GM12864 (cell line): ENCODE results near the gene RNF222.
A peak's percentile ranks its signal among the peaks of the same experiment; 100 is the strongest.

Experiments
- DNase-seq: peaks from one replicate; pipeline ENCODE4 v3.0.0-alpha.2; 2011; ENCODE audit warnings: low read depth
- H3K4me3 ChIP-seq: 2 replicates; pipeline ENCODE4 v1.5.1; 2011; ENCODE audit warnings: mild to moderate bottlenecking, low read depth, low read length, control low read depth
- TF ChIP-seq, protein P1 (sequence below): IDR thresholded peaks from 2 replicates; pipeline ENCODE4 v1.5.1; 2011; ENCODE audit warnings: low read depth, mild to moderate bottlenecking, moderate library complexity, low read length, control low read depth, inconsistent platforms; ENCODE audit errors: missing control alignments

The RNF222 gene

GRCh38 chr17:8413938-8414337 is 16.3 kb upstream of the RNF222 start:
- TF ChIP-seq, protein P1, sequence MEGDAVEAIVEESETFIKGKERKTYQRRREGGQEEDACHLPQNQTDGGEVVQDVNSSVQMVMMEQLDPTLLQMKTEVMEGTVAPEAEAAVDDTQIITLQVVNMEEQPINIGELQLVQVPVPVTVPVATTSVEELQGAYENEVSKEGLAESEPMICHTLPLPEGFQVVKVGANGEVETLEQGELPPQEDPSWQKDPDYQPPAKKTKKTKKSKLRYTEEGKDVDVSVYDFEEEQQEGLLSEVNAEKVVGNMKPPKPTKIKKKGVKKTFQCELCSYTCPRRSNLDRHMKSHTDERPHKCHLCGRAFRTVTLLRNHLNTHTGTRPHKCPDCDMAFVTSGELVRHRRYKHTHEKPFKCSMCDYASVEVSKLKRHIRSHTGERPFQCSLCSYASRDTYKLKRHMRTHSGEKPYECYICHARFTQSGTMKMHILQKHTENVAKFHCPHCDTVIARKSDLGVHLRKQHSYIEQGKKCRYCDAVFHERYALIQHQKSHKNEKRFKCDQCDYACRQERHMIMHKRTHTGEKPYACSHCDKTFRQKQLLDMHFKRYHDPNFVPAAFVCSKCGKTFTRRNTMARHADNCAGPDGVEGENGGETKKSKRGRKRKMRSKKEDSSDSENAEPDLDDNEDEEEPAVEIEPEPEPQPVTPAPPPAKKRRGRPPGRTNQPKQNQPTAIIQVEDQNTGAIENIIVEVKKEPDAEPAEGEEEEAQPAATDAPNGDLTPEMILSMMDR, result no peak
- no peak overlapping the region for H3K4me3 ChIP-seq
- DNase-seq, result no peak

DNA sequence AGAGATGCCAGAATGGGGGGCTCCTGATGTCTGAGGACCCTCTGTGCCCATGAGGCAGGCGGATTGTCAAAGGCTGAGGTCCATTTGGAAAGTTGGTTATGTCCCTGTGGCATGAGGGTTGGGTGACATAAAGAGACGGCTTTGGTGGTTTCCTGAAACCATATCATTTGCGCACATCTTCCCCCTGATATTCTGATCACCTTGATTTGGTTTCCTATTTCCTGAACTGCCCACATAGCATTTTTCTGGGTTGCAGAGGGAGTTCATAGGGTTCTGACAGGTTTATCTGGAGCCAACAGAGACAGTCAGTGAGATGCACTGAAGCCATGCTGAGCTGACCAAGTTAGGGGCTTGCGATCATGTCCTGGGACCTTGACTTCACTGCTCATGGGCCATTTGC is 15.7 kb upstream of the RNF222 start:
- no peak for DNase-seq
- no peak overlapping the region for H3K4me3 ChIP-seq
- TF ChIP-seq, protein P1, result no peak

- no peak overlapping the region for H3K4me3 ChIP-seq
- TF ChIP-seq, protein P1, result no peak
- DNase-seq, result no peak
Observed at GRCh38 chr17:8412089-8412488, 14.5 kb upstream of the RNF222 start.

- TF ChIP-seq, protein P1, result no peak
- H3K4me3 ChIP-seq, result no peak overlapping the region
- DNase-seq, result no peak
Observed at GRCh38 chr17:8410883-8411238, 13.2 kb upstream of the RNF222 start.

DNA sequence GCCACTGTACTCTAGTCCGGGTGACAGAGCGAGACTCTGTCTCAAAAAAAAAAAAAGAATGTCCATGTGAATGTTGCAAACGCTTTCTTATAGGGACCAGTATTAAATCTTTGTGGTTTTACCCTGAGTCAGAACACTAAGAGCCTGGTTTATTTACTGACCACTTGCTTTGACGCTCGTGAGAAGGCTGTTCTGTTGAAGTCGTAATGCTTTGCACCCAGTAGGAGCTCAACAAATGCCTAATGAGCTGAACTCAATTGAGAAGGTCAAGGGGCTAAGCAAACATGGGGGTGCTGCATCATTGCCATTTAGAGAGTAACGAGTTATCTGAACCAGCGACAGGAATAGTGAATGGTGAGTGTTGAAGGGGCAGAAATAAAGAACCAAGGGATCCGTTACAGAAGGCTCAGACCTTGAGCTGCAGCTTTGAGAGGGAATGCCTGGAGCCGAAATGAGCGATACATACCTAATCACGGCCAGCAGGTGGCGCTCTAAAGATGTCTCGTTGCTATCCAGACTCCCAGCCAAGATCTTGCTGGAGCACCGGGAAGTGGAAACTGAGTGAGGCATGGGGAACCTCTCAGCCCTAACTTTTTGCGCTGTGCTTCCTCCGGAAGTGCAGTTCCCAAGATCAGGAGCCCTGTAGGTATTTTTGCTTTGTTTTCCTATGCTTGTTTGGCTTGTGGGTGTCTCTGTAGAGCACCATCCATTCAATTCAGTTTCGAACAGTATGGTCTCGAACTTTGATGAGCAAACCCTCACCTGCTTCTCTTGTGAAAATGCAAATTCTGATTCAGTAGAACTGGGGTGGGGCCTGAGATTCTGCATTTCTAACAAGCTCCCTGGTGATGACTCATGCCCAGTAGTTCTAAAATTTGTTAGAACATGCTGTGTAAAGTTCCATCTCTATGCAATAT is 12.6 kb upstream of the RNF222 start:
- TF ChIP-seq, protein P1, result peak; percentile 90
- peak; percentile 43 for DNase-seq
- H3K4me3 ChIP-seq, result no peak overlapping the region

GRCh38 chr17:8408371-8408770 is 10.7 kb upstream of the RNF222 start:
- TF ChIP-seq, protein P1, result no peak
- no peak overlapping the region for H3K4me3 ChIP-seq
- DNase-seq, result no peak

- H3K4me3 ChIP-seq, result no peak overlapping the region
- TF ChIP-seq, protein P1, result no peak
- DNase-seq, result no peak
Observed at GRCh38 chr17:8406174-8406573, 8.5 kb upstream of the RNF222 start.
